ENCODE measurements around the gene ACTN4.

The ACTN4 gene

DNA sequence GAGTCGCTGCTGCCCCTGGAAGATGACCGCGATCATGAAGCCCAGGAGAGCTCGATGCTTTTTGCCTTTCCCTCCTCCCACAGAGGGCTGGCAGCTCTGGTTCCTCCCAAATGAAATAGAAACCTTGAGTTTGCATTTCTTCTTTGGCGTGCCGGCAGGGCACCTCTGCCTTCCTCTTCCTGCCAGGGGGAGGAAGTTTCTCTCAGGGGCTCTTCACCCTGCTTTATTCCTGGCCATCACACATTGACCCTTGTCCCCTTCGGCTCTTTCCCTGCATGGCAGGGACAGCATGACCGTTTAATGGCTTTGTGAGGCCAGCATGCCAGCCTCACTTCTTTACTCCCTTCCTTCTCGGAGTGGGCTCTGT lies 47.9 kb downstream of the ACTN4 start:
- peaks cover 13% of the 10 kb centered on the region for H3K36me3 ChIP-seq (replicated peaks)
- no peak overlapping the region for H3K4me3 ChIP-seq
- DNase-seq (ENCODE audit: low spot score in 2 of 2) = no peak
- in situ Hi-C loops (cut with MboI; ENCODE audit: low sequenced_read_pairs) = no loop called here
- H3K9me3 ChIP-seq = no peaks in the 10 kb centered on the region
- H3K27me3 ChIP-seq (ENCODE audit: low read depth) = no peaks in the 10 kb centered on the region
- H3K4me1 ChIP-seq = peaks cover 13% of the 10 kb centered on the region

GRCh38 chr19:38695832-38696728 lies 48.6 kb downstream of the ACTN4 start:
- H3K27me3 ChIP-seq (ENCODE audit: low read depth) = no peaks in the 10 kb centered on the region
- no peaks in the 10 kb centered on the region for H3K9me3 ChIP-seq
- peaks cover 20% of the 10 kb centered on the region for H3K36me3 ChIP-seq (replicated peaks)
- H3K4me1 ChIP-seq = peaks cover 13% of the 10 kb centered on the region
- in situ Hi-C loops (cut with MboI; ENCODE audit: low sequenced_read_pairs) = no loop called here
- H3K4me3 ChIP-seq = no peak overlapping the region
- no peak for DNase-seq (ENCODE audit: low spot score in 2 of 2)

DNA sequence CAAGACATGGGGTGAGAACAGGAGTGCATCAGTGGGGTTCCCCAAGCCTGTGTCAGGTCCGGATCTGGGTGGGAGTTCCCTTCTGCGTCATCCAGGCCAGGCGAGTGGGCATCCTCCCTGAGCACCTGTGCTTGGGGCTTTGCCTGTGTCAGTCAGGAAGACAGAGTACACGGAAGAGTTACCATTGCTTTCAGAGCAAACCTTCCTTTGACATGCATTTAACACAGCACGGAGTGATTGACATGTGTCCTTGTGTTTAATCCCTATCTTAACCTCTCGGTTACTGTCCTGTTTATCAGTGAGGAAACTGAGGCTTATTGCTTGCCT lies 49.2 kb downstream of the ACTN4 start:
- peaks cover 26% of the 10 kb centered on the region for H3K36me3 ChIP-seq (replicated peaks)
- no peak overlapping the region for H3K4me3 ChIP-seq
- in situ Hi-C loops (cut with MboI; ENCODE audit: low sequenced_read_pairs) = no loop called here

GRCh38 chr19:38697197-38697596 lies 49.7 kb downstream of the ACTN4 start:
- H3K36me3 ChIP-seq (replicated peaks) = peaks cover 31% of the 10 kb centered on the region
- H3K4me3 ChIP-seq = no peak overlapping the region
- no peaks in the 10 kb centered on the region for H3K9me3 ChIP-seq
- no peaks in the 10 kb centered on the region for H3K27me3 ChIP-seq (ENCODE audit: low read depth)
- in situ Hi-C loops (cut with MboI; ENCODE audit: low sequenced_read_pairs) = no loop called here
- no peak for DNase-seq (ENCODE audit: low spot score in 2 of 2)
- peaks cover 13% of the 10 kb centered on the region for H3K4me1 ChIP-seq

More for the DNA sequence above, 49.2 kb downstream of the ACTN4 start:
- Histone ChIP-seq H3K4me1 (peaks cover 13% of the 10 kb centered on the region), H3K9me3 (no peaks in the 10 kb centered on the region), H3K27me3 (ENCODE audit: low read depth) (no peaks in the 10 kb centered on the region)
- DNase-seq (ENCODE audit: low spot score in 2 of 2) = no peak

DNA sequence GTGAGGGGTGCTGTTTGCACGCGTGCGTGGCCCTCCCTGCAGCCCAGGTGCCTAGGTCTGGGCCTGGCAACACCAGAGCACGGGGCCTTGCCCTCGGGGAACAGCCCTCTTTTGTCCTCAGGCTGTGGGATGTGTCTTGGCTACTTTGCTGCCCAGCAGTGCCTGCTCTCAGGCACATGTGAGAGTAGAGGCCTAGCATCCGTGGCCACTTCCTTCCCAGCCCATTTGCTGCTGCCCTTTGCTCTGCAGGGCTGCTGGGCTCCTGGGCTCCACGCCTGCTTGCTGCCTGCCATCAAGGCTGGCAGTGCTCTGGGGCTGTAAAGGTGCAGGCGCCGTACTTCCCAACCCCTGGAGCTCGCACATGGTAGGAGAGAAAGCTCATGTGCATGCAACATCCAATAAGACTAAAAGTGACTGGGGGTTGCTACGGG lies 50.2 kb downstream of the ACTN4 start:
- in situ Hi-C loops (cut with MboI; ENCODE audit: low sequenced_read_pairs) = no loop called here
- Histone ChIP-seq H3K27me3 (ENCODE audit: low read depth) (no peaks in the 10 kb centered on the region), H3K4me3 (no peak overlapping the region), H3K4me1 (peaks cover 11% of the 10 kb centered on the region), H3K36me3 (replicated peaks) (peaks cover 33% of the 10 kb centered on the region), H3K9me3 (no peaks in the 10 kb centered on the region)
- no peak for DNase-seq (ENCODE audit: low spot score in 2 of 2)

DNA sequence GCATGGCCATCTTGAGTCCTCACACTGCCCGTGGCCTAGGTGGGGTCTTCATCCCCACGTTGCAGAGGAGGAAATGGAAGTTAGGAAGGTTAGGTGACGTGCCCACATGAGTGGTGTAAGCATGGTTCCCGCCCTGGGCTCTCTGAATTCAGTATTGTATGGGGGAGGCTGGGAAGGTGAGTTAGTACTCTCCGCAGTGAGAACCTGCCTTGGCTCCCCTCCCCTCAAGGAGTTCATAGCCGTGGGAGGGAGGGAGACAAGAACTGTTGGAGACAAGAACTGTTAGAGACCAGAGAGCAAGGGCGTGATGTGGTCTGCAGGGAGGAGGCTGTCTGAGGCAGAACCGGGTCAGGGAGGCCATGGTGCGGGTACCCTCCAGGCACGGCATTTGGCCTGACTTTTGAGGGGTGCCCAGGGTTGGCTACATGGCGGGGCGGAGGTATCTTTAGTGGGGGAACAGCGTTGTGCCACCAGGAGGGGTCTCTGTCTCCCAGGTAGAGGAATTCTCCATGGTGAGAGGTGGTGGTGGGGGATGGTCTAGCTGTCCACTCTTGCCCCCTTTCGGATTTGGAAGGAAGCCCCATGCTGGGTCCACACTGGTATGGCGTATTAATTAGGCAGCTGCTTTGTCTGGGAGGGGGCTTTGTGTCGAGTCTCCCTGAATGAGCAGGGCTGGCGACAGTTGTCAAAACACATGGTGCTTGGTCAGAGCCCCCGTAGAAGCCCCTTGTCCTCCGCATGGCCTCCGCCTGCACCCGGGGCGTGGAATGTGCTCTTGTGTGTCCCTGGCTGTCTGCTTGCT lies 51.0 kb downstream of the ACTN4 start:
- no peaks in the 10 kb centered on the region for H3K9me3 ChIP-seq
- peaks cover 32% of the 10 kb centered on the region for H3K36me3 ChIP-seq (replicated peaks)
- H3K4me1 ChIP-seq = peaks cover 3% of the 10 kb centered on the region
- H3K4me3 ChIP-seq = no peak overlapping the region
- in situ Hi-C loops (cut with MboI; ENCODE audit: low sequenced_read_pairs) = no loop called here
- no peak for DNase-seq (ENCODE audit: low spot score in 2 of 2)
- H3K27me3 ChIP-seq (ENCODE audit: low read depth) = no peaks in the 10 kb centered on the region

- in situ Hi-C loops (cut with MboI; ENCODE audit: low sequenced_read_pairs) = no loop called here
- H3K27me3 ChIP-seq (ENCODE audit: low read depth) = no peaks in the 10 kb centered on the region
- H3K36me3 ChIP-seq (replicated peaks) = peaks cover 38% of the 10 kb centered on the region
- no peak overlapping the region for H3K4me3 ChIP-seq
- no peaks in the 10 kb centered on the region for H3K4me1 ChIP-seq
- H3K9me3 ChIP-seq = no peaks in the 10 kb centered on the region
- no peak for DNase-seq (ENCODE audit: low spot score in 2 of 2)
Measured at GRCh38 chr19:38699027-38699346, 51.5 kb downstream of the ACTN4 start.

DNA sequence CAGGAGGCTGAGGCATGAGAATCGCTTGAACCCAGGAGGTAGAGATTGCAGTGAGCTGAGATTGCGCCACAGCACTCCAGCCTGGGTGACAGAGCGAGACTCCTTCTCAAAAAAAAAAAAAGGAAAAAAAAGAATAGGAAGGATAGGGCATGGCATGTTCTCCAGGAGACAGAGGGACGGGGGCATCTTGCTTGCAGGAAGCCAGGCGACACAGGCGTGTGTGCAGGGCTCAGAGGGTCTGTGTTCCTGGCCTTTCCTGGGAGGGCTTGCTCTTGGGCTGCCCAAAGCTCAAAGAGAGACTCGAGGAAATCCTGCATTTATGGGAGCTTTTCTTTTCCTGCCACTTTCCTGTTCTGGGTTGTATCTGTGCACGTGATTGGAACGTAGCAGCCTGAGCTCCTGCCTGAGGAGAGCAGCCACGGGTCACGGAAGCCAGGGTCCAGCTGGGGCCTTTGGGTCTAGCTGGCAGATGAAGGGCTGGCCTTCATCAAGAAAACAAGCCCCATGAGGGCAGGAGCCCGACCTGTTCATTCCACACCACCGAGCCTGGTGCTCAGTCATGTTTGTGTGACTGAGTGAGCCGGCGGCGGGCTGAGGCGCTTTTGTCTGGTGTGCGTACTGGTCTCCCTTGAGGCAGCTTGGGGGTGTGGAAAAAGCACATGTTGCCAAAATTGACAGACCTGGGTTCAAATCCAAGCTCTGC lies 52.3 kb downstream of the ACTN4 start:
- H3K27me3 ChIP-seq (ENCODE audit: low read depth) = no peaks in the 10 kb centered on the region
- H3K4me1 ChIP-seq = no peaks in the 10 kb centered on the region
- no peak overlapping the region for H3K4me3 ChIP-seq
- in situ Hi-C loops (cut with MboI; ENCODE audit: low sequenced_read_pairs) = no loop called here
- H3K9me3 ChIP-seq = no peaks in the 10 kb centered on the region
- DNase-seq (ENCODE audit: low spot score in 2 of 2) = no peak
- peaks cover 40% of the 10 kb centered on the region for H3K36me3 ChIP-seq (replicated peaks)

DNA sequence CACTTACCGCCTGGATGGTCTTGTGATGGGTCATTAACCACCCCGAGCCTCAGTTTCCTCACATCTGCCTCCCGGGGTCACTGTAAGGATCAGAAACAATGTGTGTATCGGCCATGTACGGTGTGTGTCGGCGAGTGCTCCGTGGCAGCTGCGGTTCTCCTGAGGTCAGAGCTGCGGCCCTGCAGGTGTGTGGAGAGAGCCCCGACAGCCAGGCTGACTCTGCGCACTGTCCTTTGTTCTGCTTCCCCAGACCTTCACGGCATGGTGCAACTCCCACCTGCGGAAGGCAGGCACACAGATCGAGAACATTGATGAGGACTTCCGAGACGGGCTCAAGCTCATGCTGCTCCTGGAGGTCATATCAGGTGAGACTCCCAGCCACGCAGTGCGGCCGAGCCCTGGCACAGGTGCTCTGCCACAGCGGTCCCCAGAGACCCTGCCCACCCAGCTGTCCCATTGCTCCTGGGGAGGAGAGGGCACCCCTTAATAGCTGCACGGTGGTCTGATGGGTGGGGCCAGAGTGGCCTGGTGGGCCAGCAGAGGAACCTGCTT lies 53.0 kb downstream of the ACTN4 start:
- Histone ChIP-seq H3K36me3 (replicated peaks) (peaks cover 46% of the 10 kb centered on the region), H3K4me1 (no peaks in the 10 kb centered on the region), H3K27me3 (ENCODE audit: low read depth) (no peaks in the 10 kb centered on the region), H3K9me3 (no peaks in the 10 kb centered on the region), H3K4me3 (no peak overlapping the region)
- no peak for DNase-seq (ENCODE audit: low spot score in 2 of 2)
- in situ Hi-C loops (cut with MboI; ENCODE audit: low sequenced_read_pairs) = no loop called here

- H3K27me3 ChIP-seq (ENCODE audit: low read depth) = no peaks in the 10 kb centered on the region
- no peak overlapping the region for H3K4me3 ChIP-seq
- DNase-seq (ENCODE audit: low spot score in 2 of 2) = no peak
- H3K4me1 ChIP-seq = no peaks in the 10 kb centered on the region
- H3K9me3 ChIP-seq = no peaks in the 10 kb centered on the region
- H3K36me3 ChIP-seq (replicated peaks) = peaks cover 52% of the 10 kb centered on the region
- in situ Hi-C loops (cut with MboI; ENCODE audit: low sequenced_read_pairs) = no loop called here
Measured at GRCh38 chr19:38700902-38701454, 53.5 kb downstream of the ACTN4 start.

- Histone ChIP-seq H3K27me3 (ENCODE audit: low read depth) (no peaks in the 10 kb centered on the region), H3K4me1 (no peaks in the 10 kb centered on the region), H3K4me3 (no peak overlapping the region), H3K36me3 (replicated peaks) (peaks cover 56% of the 10 kb centered on the region), H3K9me3 (no peaks in the 10 kb centered on the region)
- no peak for DNase-seq (ENCODE audit: low spot score in 2 of 2)
- in situ Hi-C loops (cut with MboI; ENCODE audit: low sequenced_read_pairs) = no loop called here
Measured at GRCh38 chr19:38701455-38702063, 54.1 kb downstream of the ACTN4 start.

DNA sequence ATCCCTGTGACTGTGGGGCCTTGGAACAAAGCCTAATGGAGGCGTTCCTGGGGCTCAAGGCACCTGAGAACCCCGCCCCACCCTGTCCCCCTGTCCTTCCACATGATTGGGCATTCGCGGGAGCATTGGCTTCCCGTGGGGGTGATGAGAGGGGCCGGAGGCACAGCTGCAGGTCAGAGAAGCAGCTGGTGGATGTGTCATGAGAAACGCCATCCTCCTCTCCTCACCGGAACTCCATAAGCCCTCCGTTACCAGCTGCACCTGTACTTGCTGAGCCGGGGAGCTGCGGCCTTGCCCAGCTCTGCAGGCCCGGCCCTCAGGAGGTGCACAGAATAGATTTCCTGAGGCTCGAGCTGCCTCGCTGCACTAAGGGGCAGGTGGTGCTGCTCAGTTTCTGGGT lies 54.8 kb downstream of the ACTN4 start:
- peaks cover 64% of the 10 kb centered on the region for H3K36me3 ChIP-seq (replicated peaks)
- in situ Hi-C loops (cut with MboI; ENCODE audit: low sequenced_read_pairs) = no loop called here
- H3K4me3 ChIP-seq = no peak overlapping the region
- no peaks in the 10 kb centered on the region for H3K4me1 ChIP-seq
- H3K27me3 ChIP-seq (ENCODE audit: low read depth) = no peaks in the 10 kb centered on the region
- no peak for DNase-seq (ENCODE audit: low spot score in 2 of 2)
- no peaks in the 10 kb centered on the region for H3K9me3 ChIP-seq

- Histone ChIP-seq H3K4me3 (no peak overlapping the region), H3K36me3 (replicated peaks) (peaks cover 76% of the 10 kb centered on the region), H3K9me3 (no peaks in the 10 kb centered on the region), H3K4me1 (no peaks in the 10 kb centered on the region), H3K27me3 (ENCODE audit: low read depth) (no peaks in the 10 kb centered on the region)
- DNase-seq (ENCODE audit: low spot score in 2 of 2) = no peak
- in situ Hi-C loops (cut with MboI; ENCODE audit: low sequenced_read_pairs) = no loop called here
Measured at GRCh38 chr19:38703509-38703908, 56.1 kb downstream of the ACTN4 start.

Data from HAP-1 (cell line).